Measurements from ENCODE around the gene MALRD1.
"Not testable (repeated sequence)": the region's sequence is repeated elsewhere in the genome, so short reads cannot be mapped to it uniquely, and the experiment has no call there.

The MALRD1 gene

GRCh38 chr10:19769826-19770225, 721.2 kb downstream of the MALRD1 start:
- not testable (repeated sequence) for DNase-seq

GRCh38 chr10:19772972-19773371, 724.4 kb downstream of the MALRD1 start:
- DNase-seq = no peak

GRCh38 chr10:19775296-19775695, 726.7 kb downstream of the MALRD1 start:
- no peak for DNase-seq

GRCh38 chr10:19777806-19778205, 729.2 kb downstream of the MALRD1 start:
- no peak for DNase-seq

GRCh38 chr10:19778996-19779395, 730.4 kb downstream of the MALRD1 start:
- no peak for DNase-seq

DNA sequence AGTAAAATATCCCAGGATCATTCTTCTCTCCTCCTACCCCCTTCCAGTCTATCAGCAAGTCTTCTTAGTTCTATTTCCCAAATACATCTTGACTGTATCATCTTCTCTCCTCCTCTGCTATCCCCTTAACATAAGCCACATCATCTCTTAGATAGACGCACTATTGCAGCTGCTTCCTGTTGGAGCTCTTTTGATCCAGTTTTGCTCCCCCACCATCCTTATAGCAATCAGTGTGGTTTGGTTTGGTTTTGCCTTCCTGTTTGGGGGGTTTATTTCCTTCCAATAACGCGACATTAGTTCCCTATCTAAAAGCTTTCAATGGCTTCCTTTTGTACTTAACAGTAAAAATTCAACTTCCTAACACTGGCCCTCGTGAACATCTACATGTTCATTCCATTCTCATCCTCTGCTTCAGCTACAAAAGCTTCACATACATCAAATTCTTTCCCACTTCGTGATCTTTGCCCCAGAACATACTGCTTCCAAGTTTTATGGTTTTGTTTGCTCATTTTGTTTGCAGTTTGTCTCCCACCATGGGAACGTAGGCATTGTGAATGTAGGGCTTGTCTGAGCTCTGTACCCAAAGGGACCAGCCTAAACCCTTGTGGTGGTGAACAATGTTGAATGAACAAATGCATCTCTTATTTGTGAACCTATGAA, 734.0 kb downstream of the MALRD1 start:
- DNase-seq = no peak

DNA sequence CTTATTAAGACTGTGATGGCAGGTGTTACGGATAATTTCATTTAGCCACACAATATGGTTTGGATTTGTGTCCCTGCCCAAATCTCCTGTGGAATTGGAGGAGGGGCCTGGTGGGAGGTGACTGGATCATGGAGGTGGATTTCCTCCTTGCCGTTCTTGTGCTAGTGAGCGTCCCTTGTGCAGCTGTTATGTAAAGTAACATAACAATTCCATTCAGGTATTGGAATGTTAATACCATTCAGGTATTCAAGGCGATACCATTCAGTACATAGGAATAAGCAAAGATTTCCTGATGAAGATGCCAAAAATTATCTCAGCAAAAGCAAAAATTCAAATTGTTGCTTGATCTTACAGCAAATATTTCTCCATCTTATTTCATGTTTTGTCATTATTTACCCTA, 735.1 kb downstream of the MALRD1 start:
- no peak for DNase-seq

All from nucleus accumbens (tissue), 56 donors.